SK-N-DZ (cell line): ENCODE measurements around the gene MPPED2. TPM values are rescaled to one million over a fixed set of nuclear protein-coding genes. Genes with fewer than 3 reads are reported as not detected.

Experiments used
- DNase-seq: peaks from one replicate; pipeline ENCODE4 v3.0.0-alpha.2; 2015; ENCODE audit warnings: low spot score
- polyA plus RNA-seq, 2 experiments: library from polyadenylated mRNA; depleted of rRNA; stranded (reverse); fragments of >200 nt; gene quantifications; 2 replicates each; pipeline ENCODE4 v1.2.3, GENCODE V29; 2014

MPPED2 gene, protein sequence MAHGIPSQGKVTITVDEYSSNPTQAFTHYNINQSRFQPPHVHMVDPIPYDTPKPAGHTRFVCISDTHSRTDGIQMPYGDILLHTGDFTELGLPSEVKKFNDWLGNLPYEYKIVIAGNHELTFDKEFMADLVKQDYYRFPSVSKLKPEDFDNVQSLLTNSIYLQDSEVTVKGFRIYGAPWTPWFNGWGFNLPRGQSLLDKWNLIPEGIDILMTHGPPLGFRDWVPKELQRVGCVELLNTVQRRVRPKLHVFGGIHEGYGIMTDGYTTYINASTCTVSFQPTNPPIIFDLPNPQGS
- polyA plus RNA-seq (2014; cell fraction: cytosol; rRNA removed), result 14.6 and 17.0 TPM in 2 replicates
- polyA plus RNA-seq (2014; cell fraction: nucleus; rRNA removed), result 15.2 and 27.4 TPM in 2 replicates

DNA sequence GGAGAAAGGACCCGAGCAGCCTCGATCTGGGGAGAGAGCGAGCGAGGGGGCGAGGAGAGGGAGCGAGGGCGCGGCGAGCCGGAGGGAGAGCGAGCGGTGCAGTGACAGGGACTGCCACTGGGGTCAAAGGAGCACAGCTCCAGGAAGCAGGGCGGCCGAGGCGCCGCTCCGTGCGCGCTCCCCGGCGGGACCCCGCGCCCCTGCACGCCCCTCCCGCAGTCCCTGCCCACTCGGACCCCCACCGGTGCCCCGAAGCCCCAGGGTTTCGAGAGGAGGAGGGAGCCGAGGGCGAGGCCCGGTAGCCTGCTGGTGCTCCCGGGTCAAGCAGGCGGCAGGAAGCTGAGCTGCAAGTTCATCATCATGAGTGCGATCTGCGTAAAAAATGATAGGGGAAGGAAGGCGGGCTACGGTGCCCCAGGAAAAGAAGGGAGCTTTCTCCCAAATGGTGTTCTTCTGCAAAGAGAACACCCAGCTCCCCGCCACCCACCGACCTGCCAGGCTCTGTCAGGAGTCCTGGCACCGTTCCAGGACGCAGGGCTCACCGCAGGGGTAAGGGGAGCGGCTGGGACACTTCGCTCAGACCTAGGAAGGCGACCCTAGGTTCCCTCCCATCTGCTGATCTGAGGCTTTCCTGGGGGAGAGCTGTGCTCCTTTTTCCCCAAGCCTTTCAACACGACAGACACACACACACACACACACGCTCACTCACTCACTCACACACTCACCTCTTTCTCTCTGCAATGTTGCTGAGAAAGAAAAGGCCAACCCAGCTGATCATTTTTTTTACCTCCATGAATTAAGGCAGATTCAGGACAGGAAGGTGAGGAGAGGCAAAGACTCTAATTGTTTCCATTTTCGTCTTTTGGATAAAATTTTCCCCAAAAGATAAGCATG, at the start of gene MPPED2:
TSS of gene MPPED2 (minus strand) at position 103 of the 894 bp plus-strand sequence. CDS start 5,980 bp downstream, outside the sequence.
- peak; percentile 87 for DNase-seq

DNA sequence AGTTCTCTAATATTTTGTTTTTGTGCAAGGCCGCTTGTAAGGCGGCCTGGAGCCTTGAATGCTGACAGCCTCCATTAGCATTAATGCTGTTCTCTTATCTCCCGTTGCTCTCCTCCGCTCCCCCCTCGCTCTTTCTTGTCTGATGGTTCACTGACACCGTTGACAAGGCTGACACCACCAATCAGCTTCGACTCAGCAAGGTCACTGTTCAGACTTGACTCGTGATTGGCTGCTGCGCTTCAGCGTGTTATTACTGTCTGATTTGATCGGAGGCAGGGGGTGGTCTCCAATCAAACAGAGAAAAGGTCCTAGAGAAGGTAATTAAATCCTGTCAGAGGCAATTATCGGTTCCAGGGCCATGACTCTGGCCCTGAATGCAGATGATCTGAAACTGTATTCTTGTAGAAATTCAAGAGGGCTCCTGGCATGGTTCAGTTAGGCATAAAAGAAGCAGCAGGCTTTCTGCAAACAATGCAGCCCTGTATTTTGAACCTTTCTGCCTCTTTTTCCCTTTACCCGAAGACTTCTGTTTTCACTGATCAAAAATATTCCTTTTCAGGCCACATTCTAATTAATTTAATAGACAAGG, 49.3 kb upstream of the MPPED2 start:
- DNase-seq, result peak; percentile 100

GRCh38 chr11:30631148-30631547, 45.0 kb upstream of the MPPED2 start:
- DNase-seq, result no peak

DNA sequence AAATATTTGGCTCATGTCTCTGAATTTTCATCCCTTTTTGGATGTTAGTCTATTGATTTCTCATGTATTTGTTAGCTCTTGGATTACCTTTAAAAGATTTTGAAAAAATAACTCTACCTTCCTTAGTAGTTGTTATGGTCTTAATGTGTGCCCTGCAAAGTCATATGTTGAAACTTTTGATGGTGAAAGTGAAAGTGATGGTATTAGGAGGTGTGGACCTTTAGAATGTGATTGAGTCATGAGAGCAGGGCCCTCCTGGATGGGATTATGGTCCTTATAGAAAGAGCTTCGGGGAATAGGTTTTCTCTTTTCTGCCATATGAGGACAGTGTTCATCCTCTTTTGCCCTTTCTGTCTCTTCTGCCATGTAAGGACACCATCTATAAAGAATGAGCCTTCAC, 33.6 kb upstream of the MPPED2 start:
- no peak for DNase-seq

DNA sequence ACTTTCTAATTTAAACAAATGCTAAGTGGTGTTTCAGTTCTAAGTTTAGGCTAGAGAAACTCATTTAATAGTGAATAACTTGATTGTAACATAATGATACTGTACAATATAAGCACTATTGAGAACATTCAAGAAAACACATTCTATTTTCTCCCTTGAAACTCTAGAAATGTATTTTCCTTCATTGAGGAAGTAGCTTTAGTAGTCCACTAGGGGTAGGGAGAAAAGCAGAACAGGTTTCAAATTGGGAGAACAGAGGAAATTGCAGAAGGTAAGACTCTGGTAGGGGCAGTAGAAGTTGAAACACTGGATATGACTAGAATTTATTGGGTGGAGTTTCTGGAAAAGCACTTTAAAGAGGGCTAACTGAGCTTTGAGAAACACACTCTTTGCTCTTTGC, 31.6 kb upstream of the MPPED2 start:
- no peak for DNase-seq

- no peak for DNase-seq
These were observed 24.5 kb upstream of the MPPED2 start for GRCh38 chr11:30610628-30611027.

- no peak for DNase-seq
These were observed 22.4 kb upstream of the MPPED2 start for GRCh38 chr11:30608534-30608933.

DNA sequence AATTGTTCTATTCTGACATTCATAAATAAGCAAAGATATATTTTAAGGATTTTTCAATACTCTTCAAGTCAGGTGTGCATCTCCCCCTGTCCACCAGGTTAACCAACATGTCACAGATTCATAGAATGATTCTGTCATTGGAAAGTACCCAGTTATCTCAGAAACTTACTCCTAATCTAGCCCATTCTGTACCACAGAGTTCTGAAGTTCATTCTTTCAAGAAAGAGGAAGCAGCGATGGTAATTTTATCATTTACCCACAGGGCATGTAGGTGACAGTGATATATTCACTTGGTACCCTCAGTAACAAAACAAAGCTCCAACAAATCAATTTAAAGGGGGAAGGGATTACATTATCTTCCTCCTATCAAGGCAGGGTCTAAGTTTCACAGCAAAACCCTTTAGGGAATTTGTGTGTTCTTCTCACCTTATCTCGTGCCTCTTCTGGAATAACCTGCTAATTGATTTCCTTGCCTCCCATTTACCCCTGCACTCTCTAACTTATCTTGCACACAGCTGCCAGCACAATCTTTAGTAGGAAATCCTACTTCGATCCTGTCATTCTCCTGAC, 19.0 kb upstream of the MPPED2 start:
- no peak for DNase-seq

DNA sequence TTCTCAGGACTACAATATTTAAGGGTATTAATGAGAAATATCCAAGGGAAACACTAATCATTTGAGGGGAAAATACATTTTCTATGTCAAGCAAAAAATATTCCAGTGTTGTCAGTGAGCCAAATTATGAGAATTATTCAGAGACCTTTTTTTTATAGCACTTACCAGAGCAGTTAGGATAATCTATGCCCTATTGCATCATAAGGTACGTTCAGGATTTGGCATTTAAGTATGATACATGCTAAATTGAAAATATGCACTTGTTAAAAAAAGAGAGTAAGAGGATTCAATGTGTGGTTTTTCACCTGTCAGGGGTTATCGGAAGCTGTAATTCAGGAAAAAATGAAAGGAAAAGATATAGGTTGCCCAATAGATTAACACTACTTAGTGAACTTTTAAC, 17.2 kb upstream of the MPPED2 start:
- no peak for DNase-seq

- no peak for DNase-seq
These were observed 10.7 kb upstream of the MPPED2 start for GRCh38 chr11:30596832-30597231.

GRCh38 chr11:30595934-30596333, 9.8 kb upstream of the MPPED2 start:
- no peak for DNase-seq

GRCh38 chr11:30594646-30595411, 8.7 kb upstream of the MPPED2 start:
- DNase-seq, result no peak

DNA sequence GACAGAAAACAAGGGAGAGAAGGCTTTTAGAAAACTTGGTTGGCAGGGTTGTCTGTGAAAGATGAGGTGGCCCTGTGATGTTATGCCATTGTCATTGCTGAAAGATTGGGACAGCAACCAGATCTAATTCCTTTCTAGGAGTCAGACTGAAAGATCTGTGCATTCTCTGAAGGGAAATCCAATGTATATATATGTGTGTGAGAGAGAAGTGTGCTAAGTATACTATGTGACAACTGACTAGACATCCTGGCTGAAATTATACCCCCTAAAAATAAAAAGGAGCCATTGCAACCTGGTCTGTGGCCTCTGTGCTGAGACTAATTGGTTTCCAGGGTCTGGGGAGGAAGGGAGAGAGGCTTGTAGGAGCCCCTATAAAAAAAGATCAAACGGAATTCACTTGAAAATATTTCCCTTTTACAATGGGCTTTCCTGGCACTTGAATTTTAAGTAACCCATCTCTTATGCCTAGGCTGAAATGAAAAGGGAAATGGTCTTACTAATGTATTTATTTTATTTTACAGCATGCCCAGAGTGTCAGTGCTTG, 1.2 kb upstream of the MPPED2 start:
- DNase-seq, result no peak

DNA sequence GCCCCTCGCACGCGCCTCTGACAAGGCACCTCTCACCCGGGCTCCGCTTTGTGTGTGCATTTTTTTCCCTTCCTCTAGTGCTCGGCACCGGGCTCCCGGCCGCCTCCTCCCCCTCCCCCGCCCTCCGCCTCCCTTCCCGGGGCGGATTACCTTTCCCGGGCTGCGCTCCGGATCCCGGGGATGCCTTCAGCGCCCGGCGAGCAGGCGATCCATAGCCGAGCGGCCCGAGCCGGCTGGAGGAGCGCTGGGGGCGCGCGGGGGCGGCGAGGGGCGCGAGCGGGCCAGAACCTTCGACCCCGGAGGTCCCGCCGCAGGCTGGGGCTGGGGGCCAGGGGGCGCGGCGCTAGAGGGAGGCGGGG, 282 bp downstream of the MPPED2 start:
- DNase-seq, result peak; percentile 63

DNA sequence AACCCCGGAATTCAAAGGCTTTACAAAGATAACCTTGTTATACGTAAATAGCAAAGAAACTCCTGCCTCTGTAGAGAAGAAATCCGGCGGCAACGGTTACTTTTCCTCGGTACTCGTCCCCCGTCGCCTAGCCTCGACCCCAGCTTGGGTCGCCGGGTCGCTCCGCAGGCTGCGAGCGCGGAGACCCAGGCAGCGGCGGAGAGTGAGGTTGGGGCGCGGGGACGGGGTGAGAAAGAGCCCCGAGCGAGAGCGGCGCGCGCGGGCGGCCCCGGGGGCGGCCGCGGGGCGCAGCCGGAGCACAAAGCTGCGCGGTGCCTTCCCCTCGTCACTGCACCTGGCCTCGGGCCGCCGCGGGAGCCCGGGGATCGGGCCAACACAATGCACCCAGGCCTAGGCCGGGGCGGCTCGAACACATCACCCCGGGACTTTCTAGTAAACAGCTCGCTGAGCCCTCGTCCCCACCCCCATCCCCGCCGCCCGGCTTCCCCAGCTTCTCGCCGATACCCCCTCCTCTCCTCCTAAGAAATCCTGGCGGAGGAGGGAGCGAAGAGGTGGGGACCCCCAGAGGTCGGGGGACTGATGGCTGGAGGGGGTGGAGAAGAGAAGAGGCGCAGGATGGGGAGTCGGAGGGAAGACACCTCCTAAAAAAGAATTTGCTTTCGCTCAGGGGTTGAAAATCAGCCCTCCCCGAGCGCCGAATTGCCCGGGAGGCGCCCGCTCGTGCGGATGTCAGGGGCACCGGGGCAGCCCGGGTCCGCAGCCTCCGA, 845 bp downstream of the MPPED2 start:
- peak; percentile 42 for DNase-seq

GRCh38 chr11:30583476-30584280, 2.5 kb downstream of the MPPED2 start:
- DNase-seq, result no peak

- DNase-seq, result no peak
These were observed 3.4 kb downstream of the MPPED2 start for GRCh38 chr11:30582726-30583125.

DNA sequence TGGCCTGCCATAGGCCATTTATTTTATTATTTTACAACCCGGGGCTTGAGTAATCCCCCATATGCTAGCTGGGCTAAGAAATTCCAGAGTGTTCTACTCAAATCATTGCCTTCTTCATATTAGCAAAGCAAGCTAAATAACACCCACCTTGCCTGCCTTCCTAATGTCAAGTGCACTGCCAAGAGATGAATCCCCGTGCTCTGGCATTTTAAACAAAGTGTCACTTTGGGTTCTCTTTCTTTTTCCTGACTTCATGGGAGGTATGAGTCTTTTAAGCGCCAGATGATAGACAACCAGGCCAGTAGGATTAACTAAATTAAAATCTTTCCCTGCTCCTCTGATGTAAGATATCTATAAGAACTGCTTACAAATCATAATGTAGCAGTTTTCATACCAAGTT, 4.5 kb downstream of the MPPED2 start:
- DNase-seq, result no peak

GRCh38 chr11:30580573-30580972, 5.6 kb downstream of the MPPED2 start:
- DNase-seq, result no peak
